NCI-H82 treated with DMSO at 0.1 percent for 48 hours (cell line): ENCODE data around the gene ZNF709.
"Not testable (repeated sequence)": the region's sequence is repeated elsewhere in the genome, so short reads cannot be mapped to it uniquely, and the experiment has no call there.

Source experiments
- DNase-seq: peaks from one replicate; lab custom pipeline; 2025; ENCODE audit not compliant: unreplicated experiment; lab: John Stamatoyannopoulos, UW

ZNF709 gene

DNA sequence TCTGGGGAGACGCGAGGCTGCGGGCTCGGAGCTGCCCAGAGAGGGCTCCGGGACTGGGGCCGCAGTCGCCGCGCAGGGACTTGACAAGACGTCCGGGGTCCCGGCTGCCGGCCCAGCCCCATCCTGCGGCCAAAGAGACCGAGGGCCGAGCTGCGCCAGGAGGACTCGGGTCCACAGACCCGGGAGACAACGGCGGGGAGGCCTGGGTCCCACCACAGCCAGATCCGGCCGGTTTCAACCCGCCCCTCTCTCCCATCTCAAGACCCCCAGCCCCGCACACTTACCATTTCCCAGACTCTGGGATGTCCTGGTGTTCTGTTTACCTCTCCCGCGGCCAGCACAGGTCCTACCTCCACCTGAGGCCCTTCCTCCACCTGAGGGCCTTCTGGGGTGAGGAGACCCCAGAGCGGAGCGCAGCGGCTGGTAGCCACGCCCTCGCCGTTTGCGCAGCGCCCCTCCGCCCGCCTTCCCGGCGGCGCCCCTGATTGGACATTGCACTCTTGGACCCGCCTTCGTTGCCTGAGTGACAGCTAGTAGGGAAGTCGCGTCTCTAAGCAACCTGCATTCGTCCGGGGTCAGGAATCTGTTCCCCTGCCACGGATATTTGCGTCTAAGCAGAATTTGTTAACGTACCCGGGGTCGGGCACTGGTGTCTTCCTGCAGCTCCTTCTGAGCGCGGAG, at the start of gene ZNF709:
Gene ZNF709, minus strand, starts transcription at position 446 of the 681 bp plus-strand sequence. Its CDS starts 159 bp downstream, at position 287.
- DNase-seq = peak; percentile 91

DNA sequence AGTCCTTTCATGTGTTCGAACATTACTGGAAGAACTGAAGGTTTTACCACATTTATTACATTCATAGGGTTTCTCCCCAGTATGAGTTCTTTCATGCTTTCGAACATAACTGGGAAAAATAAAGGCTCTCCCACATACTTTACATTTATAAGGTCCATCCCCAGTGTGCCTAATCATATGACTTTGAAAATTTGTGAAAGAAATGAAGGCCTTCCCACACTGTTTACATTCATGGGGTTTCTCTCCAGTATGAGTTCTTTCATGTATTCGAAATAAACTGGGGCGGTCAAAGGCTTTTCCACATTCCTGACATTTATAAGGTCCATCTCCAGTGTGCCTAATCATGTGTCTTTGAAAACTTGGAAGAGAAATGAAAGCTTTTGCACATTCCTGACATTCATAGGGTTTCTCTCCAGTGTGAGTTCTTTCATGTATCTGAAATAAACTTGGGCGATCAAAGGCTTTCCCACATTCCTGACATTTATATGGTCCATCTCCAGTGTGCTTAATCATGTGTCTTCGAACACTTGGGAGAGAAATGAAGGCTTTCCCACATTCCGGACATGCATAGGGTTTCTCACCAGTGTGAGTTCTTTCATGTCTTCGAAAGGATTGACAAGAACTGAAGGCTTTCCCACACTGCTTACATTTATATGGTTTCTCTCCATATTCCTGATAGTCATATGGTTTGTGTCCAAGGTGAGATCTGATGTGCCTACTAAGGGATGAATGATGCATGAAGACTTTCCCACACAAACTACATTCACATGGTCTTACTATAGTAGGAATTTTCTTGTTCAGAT, 42.6 kb upstream of the ZNF709 start:
- DNase-seq = no peak

DNA sequence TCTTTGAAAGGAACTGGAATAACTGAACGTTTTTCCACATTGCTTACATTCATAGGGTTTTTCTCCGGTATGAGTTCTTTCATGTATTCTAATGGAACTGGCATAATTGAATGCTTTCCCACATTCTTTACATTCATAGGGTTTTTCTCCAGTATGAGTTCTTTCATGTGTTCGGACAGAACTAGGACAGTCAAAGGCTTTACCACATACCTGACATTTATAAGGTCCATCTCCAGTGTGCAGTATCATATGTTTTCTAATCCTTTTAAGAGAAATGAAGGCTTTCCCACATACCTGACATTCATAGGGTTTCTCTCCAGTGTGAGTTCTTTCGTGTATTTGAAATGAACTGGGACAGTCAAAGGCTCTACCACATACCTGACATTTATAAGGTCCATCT, 41.9 kb upstream of the ZNF709 start:
- no peak for DNase-seq

DNA sequence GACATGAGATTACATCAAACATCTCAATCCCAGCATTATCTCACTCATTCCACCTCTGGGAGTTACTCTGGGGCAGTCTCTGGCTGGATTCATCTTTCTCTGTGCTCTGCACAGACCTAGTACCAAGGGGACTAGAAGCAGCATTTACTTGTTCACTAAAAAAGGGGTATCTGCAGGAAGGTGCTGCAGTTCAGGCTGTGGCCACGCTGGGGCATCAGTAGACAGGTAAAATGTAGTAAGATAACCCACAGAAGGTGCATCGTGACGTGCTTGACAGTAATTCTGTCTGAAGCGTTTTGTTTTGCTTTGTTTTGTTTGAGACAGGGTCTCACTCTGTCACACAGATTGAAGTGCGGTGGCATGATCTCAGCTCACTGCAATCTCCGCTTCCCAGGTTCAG, 37.4 kb upstream of the ZNF709 start:
- DNase-seq = no peak

DNA sequence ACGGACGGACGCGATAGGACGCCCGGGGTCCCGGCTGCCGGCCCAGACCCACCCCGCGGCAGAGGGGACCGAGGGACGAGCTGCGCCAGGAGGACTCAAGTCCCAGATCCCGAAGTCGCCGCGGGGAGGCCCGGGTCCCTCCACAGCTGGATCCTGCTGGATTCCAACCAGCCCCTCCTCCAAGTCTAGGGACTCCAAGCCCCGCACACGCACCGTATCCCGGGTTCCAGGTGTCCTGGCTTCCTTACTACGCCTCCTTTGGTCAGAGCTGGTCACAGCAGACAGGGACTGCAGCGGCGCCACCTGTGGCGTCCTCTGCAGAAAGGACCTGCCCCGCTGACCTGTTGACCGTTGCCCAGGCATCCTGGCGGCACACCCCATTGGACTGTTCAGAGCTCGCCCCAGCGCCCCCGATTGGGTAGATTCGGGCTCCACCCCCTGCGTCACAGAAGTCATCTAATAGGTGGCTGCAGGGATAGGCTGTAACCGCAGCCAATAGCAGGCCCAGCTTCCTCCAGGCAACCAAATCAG, 29.0 kb upstream of the ZNF709 start:
- no peak for DNase-seq

DNA sequence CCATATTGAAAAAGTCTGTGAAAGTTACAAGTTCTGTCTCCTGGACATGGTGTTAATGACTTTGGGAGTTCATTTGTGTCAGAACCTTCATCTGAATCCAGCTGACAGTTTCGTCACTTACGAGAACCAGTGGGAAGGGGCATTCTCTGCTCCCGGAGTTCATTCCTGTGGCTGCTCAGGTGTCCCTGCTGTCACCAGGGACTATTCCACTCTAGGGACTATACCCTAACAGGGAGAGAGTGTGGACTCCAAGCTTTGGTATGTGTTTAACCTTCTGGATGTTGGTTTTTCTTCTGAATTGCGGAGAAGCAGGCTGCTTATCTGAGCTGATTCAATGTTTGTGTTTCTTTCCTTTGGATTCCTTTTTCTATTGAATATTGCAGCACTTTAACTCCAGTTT, 12.4 kb upstream of the ZNF709 start:
- no peak for DNase-seq

DNA sequence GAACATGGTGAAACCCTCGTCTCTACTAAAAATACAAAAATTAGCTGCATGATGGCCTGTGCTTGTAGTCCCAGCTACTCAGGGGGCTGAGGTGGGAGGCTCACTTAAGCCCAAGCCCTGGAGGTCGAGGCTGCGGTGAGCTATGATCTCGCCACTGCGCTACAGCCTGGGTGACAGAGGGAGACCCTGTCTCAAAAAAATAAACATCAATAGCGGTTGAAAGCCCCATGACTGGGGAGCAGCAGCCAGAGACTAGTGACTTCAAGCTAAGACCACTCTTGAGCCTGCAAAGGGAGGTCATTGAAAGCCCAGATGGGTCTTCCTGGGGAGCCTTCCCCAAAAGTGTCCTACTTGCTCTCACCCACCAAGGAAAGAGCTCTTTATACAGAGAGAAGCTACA, 11.9 kb upstream of the ZNF709 start:
- no peak for DNase-seq

DNA sequence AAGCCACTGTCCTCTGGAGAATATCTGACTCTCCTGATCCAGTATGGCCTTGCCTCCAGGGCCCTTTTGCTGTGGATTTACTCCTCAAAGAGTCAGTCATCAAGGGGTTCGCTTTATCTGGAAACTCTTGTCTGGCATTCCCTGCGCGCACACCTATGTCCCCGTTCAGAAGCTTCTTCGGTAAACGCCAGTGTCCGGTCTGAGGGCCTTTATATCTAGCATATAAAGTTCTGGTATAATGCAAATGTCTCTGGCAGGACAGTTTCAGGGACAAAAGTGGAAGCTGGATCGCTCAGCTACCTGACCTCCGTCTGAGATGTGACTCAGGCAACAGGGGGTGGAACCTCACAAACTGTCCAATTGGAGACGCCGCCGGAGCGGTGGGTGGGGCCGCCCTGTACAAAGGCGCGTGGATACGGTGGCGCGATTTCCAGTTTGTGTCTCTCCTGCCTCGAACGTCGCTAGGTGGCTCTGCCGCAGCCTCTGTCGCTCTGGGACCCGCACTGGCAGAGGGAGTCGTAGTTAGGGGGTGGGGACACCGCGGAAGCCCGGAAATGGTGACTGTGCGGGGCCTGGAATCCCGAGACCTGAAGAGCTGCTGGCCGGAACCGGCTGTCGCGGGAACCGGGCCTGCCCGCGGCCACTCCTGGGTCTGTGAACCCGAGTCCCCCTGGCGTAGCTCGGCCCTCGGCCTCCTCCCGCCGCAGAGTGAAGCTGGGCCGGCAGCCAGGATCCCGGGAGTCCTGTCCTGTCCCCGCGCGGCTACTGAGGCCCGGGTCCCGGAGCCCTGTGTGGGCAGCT, 10.6 kb upstream of the ZNF709 start:
- peak; percentile 95 for DNase-seq

DNA sequence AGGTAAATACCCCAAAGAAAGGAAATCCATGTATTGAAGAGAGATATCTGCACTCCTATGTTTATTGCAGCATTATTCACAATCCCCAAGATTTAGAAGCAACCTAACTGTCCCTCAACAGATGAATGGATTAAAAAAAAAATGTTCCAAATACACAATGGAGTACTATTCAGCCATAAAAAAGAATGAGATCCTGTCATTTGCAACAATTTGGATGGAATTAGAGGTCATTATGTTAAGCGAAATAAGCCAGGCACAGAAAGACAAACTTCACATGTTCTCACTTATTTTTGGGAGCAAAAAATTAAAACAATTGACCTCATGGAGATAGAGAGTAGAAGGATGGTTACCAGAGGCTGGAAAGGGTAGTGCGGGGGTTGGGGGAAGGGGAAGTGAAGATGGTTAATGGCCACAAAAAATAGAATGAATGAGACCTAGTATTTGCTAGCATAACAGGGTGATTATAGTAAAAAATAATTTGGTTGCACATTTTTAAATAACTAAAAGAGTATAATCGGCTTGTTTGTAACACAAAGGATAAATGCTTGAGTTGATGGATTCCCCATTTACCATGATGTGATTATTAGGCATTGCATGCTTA, 9.7 kb upstream of the ZNF709 start:
- no peak for DNase-seq

DNA sequence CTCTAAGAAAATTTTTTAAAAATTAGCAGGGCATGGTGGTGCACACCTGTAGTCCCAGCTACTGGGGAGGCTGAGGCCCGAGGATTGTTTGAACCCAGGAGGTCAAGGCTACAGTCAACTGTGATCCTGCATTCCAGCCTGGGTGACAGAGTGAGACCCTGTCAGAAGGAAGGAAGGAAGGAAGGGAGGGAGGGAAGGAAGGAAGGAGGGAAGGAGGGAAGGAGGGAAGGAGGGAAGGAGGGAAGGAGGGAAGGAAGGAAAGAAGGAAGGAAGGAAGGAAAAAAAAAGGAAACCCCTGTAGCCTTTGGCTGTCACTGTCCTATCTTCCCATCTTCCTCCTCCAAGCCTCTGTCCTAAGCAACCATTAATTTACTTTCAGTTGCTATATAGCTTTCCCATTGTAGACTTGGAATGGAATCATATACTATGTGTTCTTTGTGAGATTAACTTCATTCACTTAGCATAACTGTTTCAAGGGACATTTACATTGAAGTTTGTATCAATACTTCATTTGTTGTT, 1.7 kb upstream of the ZNF709 start:
- DNase-seq = not testable (repeated sequence)

DNA sequence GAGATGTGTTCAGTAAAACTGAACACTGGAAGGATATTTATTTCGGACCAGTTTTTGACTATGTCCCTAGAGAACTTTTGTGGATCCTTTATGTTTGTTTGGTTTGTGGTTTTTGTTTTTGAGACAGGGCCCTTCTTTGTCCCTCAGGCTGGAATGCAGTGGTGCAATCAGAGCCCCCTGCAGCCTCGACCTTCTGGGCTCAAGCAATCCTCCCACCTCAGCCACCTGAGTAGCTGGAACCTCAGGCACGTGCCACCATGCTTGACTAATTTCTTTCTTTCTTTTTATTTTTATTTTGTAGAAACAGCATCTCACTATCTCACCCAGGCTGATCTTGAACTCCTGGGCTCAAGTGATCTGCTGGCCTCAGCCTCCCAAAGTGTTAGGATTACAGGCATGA, 955 bp upstream of the ZNF709 start:
- DNase-seq = no peak

DNA sequence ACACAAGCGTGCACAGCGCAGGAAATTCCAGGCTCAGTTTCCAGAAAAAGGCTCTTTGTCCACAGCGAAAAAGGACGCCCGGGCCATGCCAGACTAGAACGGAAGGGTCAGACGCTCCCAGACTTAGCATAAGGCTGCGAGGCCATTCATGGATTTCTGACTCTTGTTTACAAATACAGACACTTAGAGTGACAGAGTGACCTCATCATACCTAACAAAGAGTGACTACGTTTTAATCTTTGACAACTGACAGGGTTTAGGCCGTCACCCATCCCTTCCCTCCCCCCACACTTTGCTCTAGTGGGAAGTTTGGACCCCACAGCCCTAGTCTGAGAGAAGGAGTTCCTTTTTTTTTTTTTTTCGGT, 418 bp upstream of the ZNF709 start:
- no peak for DNase-seq

DNA sequence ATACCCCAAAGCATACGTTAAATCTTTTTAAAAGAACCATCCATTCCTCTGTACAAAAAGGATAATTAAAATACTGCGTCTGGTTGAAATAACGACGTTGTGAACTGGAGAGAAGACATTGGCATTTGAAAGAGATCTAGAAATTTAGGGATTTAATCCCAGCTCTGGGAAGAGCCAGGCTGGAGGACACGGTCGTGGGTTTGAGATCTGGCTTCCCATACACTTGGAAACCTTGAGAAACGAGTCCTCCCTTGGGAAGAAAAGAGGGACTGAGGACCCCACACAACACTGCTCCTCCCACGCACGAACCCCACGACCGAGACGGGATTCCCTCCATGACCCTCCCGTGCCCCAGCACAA, 625 bp downstream of the ZNF709 start:
- peak; percentile 3 for DNase-seq

DNA sequence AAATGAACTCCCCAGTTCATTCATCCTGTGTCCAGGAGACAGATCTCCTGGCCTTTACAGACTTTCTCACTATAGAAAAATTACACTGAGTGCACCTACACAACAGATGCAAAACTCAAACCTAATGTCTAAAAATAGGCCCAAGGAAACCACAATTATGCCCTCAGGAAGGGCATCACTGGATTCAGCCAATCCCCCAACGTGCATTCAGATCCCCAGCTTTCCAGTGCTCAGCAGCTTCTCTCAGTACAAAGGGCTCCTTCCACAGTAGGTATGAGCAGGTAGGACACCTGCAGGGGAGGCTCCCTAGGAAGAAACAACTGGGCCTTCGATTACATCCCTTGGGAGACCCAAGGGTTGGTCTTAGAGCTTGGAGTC, 2.1 kb downstream of the ZNF709 start:
- no peak for DNase-seq

DNA sequence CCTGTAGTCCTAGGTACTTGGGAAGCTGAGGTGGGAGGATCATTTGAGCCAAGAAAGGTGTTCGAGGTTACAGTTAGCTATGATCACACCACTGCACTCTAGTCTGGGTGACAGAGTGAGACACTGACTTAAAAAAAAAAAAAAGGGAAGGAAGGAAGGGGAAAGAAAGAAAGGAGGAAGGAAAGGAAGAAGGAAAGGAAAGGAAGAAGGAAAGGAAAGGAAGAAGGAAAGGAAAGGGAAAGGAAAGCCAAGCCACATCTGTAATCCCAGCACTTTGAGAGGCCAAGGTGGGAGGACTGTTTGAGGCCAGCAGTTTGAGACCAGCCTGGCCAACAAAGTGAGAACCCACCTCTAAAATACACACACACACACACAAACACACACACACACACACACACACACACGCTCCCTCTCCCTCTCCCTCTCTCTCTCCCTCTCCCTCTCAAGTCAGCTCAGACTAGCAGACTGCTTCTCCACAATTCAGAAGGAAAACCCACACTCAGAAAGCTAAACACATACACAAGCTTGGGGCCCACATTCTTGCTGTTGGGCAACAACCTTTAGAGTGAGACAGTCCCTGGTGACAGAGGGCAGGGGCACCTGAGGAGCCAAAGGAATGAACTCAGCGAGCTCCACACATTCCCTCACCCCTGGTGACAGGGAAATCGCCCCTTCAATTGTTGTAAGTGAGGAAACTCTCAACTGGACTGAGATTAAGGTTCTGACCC, 2.7 kb downstream of the ZNF709 start:
- no peak for DNase-seq

DNA sequence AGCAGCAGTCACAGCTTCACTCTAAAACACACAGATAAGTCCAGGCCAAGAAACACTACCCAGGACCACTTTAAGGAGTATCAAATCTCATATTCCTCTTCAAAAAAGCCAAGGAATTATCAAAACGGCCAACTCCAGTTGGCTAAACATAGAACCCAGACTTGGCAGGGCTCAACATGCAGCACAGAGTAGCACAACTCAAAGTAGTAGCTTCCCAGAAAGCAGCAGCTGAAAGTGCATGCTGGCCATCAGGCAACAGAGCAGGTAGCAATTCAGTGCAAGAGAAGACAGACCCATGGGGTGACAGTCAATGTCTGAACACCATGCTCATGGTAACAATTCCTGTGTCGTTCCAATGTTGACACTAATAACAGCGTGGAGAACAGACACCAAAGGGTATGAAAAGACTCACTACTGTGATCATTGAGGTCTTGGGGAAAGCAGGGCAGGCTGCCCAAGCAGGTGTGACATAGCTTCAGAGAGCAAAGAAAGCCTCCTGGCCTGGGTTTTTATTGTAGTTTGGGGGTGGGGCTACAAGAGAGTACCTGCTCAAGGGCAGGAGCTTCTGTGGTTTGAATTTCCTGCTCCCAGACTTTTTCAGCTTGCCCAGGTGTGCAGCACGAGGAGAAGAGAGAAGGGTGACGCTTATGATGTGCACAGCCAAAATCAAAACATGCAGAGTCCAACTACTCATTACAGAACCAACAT, 6.2 kb downstream of the ZNF709 start:
- no peak for DNase-seq

DNA sequence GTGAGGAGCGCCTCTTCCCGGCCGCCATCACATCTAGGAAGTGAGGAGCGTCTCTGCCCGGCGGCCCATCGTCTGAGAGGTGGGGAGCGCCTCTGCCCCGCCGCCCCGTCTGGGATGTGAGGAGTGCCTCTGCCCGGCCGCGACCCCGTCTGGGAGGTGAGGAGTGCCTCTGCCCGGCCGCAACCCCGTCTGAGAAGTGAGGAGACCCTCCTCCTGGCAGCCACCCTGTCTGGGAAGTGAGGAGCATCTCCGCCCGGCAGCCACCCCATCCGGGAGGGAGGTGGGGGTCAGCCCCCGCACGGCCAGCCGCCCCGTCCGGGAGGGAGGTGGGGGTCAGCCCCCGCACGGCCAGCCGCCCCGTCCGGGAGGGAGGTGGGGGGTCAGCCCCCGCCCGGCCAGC, 17.0 kb downstream of the ZNF709 start:
- DNase-seq = not testable (repeated sequence)

DNA sequence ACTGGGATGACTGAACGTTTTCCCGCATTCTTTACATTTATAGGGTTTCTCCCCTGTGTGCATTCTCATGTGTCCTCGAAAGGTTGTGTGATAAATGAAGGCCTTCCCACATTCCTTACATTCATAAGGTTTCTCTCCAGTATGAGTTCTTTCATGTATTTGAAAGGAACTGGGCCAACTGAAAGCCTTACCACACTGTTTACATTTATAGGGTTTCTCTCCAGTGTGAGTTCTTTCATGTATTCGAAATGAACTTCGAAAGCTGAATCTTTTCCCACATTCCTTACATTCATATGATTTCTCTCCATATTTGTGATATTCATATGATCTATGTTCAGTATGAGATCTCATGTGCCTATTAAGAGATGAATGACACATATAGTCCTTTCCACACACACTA, 19.4 kb downstream of the ZNF709 start:
- no peak for DNase-seq

DNA sequence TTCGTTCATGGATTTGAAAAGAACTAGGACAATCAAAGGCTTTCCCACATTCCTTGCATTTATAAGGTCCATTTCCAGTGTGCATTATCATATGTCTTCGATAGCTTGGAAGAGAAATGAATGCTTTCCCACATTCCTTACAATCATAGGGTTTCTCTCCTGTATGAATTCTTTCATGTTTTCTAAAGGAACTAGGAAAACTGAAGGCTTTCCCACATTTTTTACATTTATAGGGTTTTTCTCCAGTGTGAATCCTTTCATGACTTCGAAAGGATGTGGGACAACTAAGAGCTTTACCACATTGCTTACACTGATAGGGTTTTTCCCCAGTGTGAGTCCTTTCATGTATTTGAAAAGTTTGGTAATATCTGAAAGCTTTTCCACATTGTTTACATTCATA, 19.8 kb downstream of the ZNF709 start:
- DNase-seq = no peak

DNA sequence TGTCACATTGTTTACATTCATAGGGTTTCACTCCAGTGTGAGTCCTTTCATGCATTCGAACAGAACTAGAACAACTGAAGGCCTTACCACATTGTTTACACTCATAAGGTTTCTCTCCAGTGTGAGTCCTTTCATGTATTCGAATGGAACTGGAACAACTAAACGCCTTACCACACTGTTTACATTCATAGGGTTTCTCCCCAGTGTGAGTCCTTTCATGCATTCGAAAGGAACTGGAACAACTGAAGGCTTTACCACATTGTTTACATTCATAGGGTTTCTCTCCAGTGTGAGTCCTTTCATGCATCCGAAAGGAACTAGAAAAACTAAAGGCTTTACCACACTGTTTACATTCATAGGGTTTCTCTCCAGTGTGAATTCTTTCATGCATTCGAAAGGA, 20.5 kb downstream of the ZNF709 start:
- DNase-seq = not testable (repeated sequence)
